PC-9 (cell line): ENCODE measurements around the gene TGFBR3.

ENCODE experiments used
- EZH2 ChIP-seq: fragments of 200-600 bp; sonication (generic); IDR thresholded peaks from 2 replicates; pipeline ENCODE4 v1.8.0; 2017; ENCODE audit warnings: antibody characterized with exemption, low read depth
- TF ChIP-seq, protein P1 (sequence below): fragments of 200-600 bp; sonication (generic); conservative IDR thresholded peaks from 2 replicates; pipeline ENCODE4 v1.6.1; 2017; ENCODE audit warnings: mixed run types, antibody characterized with exemption, mild to moderate bottlenecking, moderate library complexity

DNA sequence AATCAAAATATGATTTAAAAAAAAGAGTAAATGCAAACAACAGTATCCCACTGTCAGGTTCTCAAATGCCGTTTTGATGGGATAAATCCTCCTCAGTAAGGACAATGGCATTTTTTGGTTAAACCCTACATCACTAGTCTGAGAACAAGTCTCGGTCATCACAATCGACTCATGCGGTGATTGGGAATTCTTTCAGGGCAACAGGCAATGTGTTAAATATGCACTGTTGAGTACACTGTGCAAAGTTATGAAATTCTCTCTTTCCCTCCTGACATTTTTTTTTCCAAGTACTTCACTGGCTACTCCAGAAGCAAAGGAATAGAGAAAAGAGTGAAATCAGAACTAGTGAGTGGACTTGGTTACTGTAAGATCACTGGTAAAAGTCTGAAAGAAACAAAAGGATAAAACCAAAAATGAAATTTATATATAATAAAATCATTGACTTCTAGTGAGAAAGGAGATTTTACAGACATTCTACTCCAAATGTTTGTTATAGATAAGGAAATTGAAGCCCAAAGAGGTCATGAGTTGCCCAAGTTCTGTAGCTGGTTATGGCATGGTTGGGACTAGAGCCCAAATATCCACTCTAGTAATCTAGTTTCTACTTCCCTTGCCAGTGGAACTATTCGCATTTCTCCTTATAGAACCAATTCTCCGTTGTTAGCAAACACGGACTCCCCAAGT is 111.3 kb downstream of the TGFBR3 start:
- TF ChIP-seq, protein P1, sequence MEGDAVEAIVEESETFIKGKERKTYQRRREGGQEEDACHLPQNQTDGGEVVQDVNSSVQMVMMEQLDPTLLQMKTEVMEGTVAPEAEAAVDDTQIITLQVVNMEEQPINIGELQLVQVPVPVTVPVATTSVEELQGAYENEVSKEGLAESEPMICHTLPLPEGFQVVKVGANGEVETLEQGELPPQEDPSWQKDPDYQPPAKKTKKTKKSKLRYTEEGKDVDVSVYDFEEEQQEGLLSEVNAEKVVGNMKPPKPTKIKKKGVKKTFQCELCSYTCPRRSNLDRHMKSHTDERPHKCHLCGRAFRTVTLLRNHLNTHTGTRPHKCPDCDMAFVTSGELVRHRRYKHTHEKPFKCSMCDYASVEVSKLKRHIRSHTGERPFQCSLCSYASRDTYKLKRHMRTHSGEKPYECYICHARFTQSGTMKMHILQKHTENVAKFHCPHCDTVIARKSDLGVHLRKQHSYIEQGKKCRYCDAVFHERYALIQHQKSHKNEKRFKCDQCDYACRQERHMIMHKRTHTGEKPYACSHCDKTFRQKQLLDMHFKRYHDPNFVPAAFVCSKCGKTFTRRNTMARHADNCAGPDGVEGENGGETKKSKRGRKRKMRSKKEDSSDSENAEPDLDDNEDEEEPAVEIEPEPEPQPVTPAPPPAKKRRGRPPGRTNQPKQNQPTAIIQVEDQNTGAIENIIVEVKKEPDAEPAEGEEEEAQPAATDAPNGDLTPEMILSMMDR = no peak
- TF ChIP-seq EZH2 = no peak
